ENCODE data around the gene AKNA.
"Not testable (repeated sequence)": the region's sequence is repeated elsewhere in the genome, so short reads cannot be mapped to it uniquely, and the experiment has no call there.

The AKNA gene

GRCh38 chr9:114339130-114339908 lies 48.5 kb downstream of the AKNA start:
- DNase-seq (ENCODE audit: low spot score), result no peak

GRCh38 chr9:114338187-114338586 lies 49.6 kb downstream of the AKNA start:
- DNase-seq (ENCODE audit: low spot score), result no peak

GRCh38 chr9:114336699-114337395 lies 50.9 kb downstream of the AKNA start:
- DNase-seq (ENCODE audit: low spot score), result no peak

- DNase-seq (ENCODE audit: low spot score), result no peak
Observed at GRCh38 chr9:114336157-114336556, 51.6 kb downstream of the AKNA start.

- no peak for DNase-seq (ENCODE audit: low spot score)
Observed at GRCh38 chr9:114335745-114336144, 52.0 kb downstream of the AKNA start.

- DNase-seq (ENCODE audit: low spot score), result no peak
Observed at GRCh38 chr9:114334490-114334889, 53.3 kb downstream of the AKNA start.

- DNase-seq (ENCODE audit: low spot score), result not testable (repeated sequence)
Observed at GRCh38 chr9:114333718-114334117, 54.1 kb downstream of the AKNA start.

- not testable (repeated sequence) for DNase-seq (ENCODE audit: low spot score)
Observed at GRCh38 chr9:114332474-114333040, 55.2 kb downstream of the AKNA start.

GRCh38 chr9:114331229-114332195 lies 56.3 kb downstream of the AKNA start:
- not testable (repeated sequence) for DNase-seq (ENCODE audit: low spot score)

- no peak for DNase-seq (ENCODE audit: low spot score)
Observed at GRCh38 chr9:114330636-114331035, 57.1 kb downstream of the AKNA start.

- not testable (repeated sequence) for DNase-seq (ENCODE audit: low spot score)
Observed at GRCh38 chr9:114329625-114330022, 58.2 kb downstream of the AKNA start, which contains the start of gene ORM2. Gene ORM2 (plus strand): TSS chr9:114329869. CDS start chr9:114329905, 36 bp downstream.

GRCh38 chr9:114328937-114329624 lies 58.7 kb downstream of the AKNA start:
- DNase-seq (ENCODE audit: low spot score), result not testable (repeated sequence)

- DNase-seq (ENCODE audit: low spot score), result not testable (repeated sequence)
Observed at GRCh38 chr9:114328357-114328820, 59.4 kb downstream of the AKNA start.

GRCh38 chr9:114327749-114328148 lies 60.0 kb downstream of the AKNA start:
- DNase-seq (ENCODE audit: low spot score), result no peak

GRCh38 chr9:114325684-114326254 lies 62.0 kb downstream of the AKNA start:
- not testable (repeated sequence) for DNase-seq (ENCODE audit: low spot score)

GRCh38 chr9:114324965-114325364 lies 62.8 kb downstream of the AKNA start:
- DNase-seq (ENCODE audit: low spot score), result not testable (repeated sequence)

GRCh38 chr9:114324492-114324891 lies 63.3 kb downstream of the AKNA start:
- no peak for DNase-seq (ENCODE audit: low spot score)

- DNase-seq (ENCODE audit: low spot score), result not testable (repeated sequence)
Observed at GRCh38 chr9:114323849-114324248, 63.9 kb downstream of the AKNA start.

GRCh38 chr9:114322831-114323531 lies 64.8 kb downstream of the AKNA start, which contains the start of gene ORM1:
Gene ORM1 (plus strand): TSS chr9:114323098. CDS start chr9:114323134, 36 bp downstream.
- DNase-seq (ENCODE audit: low spot score), result not testable (repeated sequence)

Data from pons (tissue), 1 donor.